Loucy (cell line): ENCODE data around the gene ARHGAP15.

Experiments used
- H2AFZ ChIP-seq: fragments of 200-600 bp; sonication (generic); 2 replicates; pipeline ENCODE4 v1.6.0; 2016; ENCODE audit warnings: antibody characterized with exemption, mild to moderate bottlenecking, low read length, moderate library complexity
- H3F3A ChIP-seq: fragments of 200-600 bp; 2 replicates; pipeline ENCODE4 v1.6.0; 2016; ENCODE audit warnings: antibody characterized with exemption, low read depth, mild to moderate bottlenecking
- H3K27me3 ChIP-seq: fragments of 200-600 bp; sonication (generic); 2 replicates; pipeline ENCODE4 v1.6.1; 2014; ENCODE audit warnings: low read length, mild to moderate bottlenecking; ENCODE audit not compliant: insufficient read depth, poor library complexity, severe bottlenecking
- H3K36me3 ChIP-seq: fragments of 200-600 bp; sonication (generic); 2 replicates; pipeline ENCODE4 v1.6.1; 2016; ENCODE audit warnings: low read length; ENCODE audit not compliant: insufficient read depth
- H3K4me1 ChIP-seq: fragments of 200-600 bp; sonication (generic); 2 replicates; pipeline ENCODE4 v1.5.1; 2014; ENCODE audit warnings: low read length, mild to moderate bottlenecking; ENCODE audit not compliant: insufficient read depth, poor library complexity, severe bottlenecking
- H3K4me2 ChIP-seq: fragments of 200-600 bp; sonication (generic); 2 replicates; pipeline ENCODE4 v1.6.0; 2014; ENCODE audit warnings: antibody characterized with exemption, low read length, low read depth, mild to moderate bottlenecking; ENCODE audit not compliant: poor library complexity, severe bottlenecking
- H3K4me3 ChIP-seq: fragments of 200-600 bp; sonication (generic); 2 replicates; pipeline ENCODE4 v1.5.1; 2014; ENCODE audit warnings: low read length, mild to moderate bottlenecking, mixed read lengths; ENCODE audit not compliant: poor library complexity, severe bottlenecking
- H3K79me2 ChIP-seq: fragments of 200-600 bp; sonication (generic); 2 replicates; pipeline ENCODE4 v1.6.1; 2014; ENCODE audit warnings: low read length; ENCODE audit not compliant: insufficient read depth
- H3K9ac ChIP-seq: fragments of 200-600 bp; sonication (generic); 2 replicates; pipeline ENCODE4 v1.6.0; 2014; ENCODE audit warnings: mild to moderate bottlenecking, low read depth, low read length, moderate library complexity; ENCODE audit not compliant: poor library complexity, severe bottlenecking
- H3K9me2 ChIP-seq: fragments of 200-600 bp; sonication (generic); replicated peaks from 2 replicates; pipeline ENCODE4 v1.6.1; 2016; ENCODE audit warnings: low read depth, low read length, mixed read lengths
- H3K9me3 ChIP-seq: fragments of 200-600 bp; sonication (generic); 2 replicates; pipeline ENCODE4 v1.6.1; 2014; ENCODE audit warnings: mild to moderate bottlenecking, antibody characterized with exemption, low read length, low read depth; ENCODE audit not compliant: insufficient read depth
- H4K20me1 ChIP-seq: fragments of 200-600 bp; sonication (generic); 2 replicates; pipeline ENCODE4 v1.6.0; 2014; ENCODE audit warnings: antibody characterized with exemption, low read length, mild to moderate bottlenecking; ENCODE audit not compliant: insufficient read depth, poor library complexity, severe bottlenecking
- EZH2phosphoT487 ChIP-seq: fragments of 200-600 bp; IDR thresholded peaks from 2 replicates; pipeline ENCODE4 v1.6.1; 2018; ENCODE audit warnings: antibody characterized with exemption, mild to moderate bottlenecking, moderate library complexity, borderline replicate concordance
- TF ChIP-seq, protein P1 (sequence below): fragments of 200-600 bp; sonication (generic); conservative IDR thresholded peaks from 2 replicates; pipeline ENCODE4 v1.5.1; 2014; ENCODE audit warnings: mild to moderate bottlenecking, antibody characterized with exemption, low read length

ARHGAP15 gene

DNA sequence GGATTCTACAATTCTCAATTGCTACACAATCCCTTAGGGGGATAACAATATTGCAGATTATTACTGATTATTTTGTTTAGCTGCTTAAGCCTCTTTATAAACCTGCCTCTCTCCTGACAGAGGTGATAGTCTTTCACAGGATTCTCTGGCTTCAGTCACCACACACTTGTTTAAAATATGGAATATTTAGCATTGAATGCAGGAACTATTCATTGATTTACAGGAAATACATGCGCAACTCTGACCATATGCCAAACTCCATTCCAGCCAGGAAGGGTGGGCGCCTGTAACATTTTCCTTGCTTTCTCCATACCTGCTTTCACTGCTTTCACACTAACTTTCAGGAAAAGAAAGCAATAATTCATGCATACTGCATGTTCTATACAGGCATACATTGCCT, 44.8 kb upstream of the ARHGAP15 start:
- H3K4me2 ChIP-seq = no peak overlapping the region
- no peaks in the 10 kb centered on the region for H3K9me2 ChIP-seq
- peaks cover 10% of the 10 kb centered on the region for H3K4me1 ChIP-seq
- no peak overlapping the region for H3K4me3 ChIP-seq
- 0 out of 2 replicates have a peak overlapping the region, but pooled peaks have one; percentile 4 for H2AFZ ChIP-seq
- H3K36me3 ChIP-seq = no peaks in the 10 kb centered on the region
- no peak for TF ChIP-seq EZH2phosphoT487
- TF ChIP-seq, protein P1, sequence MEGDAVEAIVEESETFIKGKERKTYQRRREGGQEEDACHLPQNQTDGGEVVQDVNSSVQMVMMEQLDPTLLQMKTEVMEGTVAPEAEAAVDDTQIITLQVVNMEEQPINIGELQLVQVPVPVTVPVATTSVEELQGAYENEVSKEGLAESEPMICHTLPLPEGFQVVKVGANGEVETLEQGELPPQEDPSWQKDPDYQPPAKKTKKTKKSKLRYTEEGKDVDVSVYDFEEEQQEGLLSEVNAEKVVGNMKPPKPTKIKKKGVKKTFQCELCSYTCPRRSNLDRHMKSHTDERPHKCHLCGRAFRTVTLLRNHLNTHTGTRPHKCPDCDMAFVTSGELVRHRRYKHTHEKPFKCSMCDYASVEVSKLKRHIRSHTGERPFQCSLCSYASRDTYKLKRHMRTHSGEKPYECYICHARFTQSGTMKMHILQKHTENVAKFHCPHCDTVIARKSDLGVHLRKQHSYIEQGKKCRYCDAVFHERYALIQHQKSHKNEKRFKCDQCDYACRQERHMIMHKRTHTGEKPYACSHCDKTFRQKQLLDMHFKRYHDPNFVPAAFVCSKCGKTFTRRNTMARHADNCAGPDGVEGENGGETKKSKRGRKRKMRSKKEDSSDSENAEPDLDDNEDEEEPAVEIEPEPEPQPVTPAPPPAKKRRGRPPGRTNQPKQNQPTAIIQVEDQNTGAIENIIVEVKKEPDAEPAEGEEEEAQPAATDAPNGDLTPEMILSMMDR = no peak
- no peaks in the 10 kb centered on the region for H3K79me2 ChIP-seq
- no peaks in the 10 kb centered on the region for H3K27me3 ChIP-seq
- no peaks in the 10 kb centered on the region for H3F3A ChIP-seq
- H4K20me1 ChIP-seq = no peaks in the 10 kb centered on the region
- H3K9me3 ChIP-seq = no peaks in the 10 kb centered on the region
- H3K9ac ChIP-seq = no peak overlapping the region

DNA sequence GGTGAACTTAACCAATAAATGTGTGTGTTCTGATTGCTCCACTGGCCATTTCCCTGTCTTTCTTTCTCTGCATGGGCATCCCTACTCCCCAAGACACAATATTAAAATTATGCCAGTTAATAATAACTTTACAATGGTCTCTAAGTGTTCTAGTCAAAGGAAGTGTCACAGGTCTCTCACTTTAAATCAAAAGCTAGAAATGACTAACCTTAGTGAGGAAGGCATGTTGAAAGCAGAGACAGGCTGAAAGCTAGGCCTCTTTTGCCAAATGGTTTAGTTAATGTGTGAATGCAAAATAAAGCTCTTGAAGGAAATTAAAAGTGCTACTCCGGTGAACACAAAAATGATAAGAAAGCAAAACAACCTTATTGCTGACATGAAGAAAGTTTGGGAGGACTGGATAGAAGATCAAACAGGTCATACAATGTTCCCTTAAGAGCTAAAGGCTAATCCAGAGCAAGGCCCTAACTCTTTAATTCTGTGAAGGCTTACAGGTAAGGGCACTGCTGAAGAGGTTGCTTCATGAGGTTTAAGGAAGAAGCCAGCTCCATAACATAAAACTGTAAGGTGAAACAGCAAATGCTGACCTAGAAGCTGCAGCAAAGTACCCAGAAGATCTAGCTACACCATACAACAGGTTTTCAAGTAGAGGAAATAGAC, 44.0 kb upstream of the ARHGAP15 start:
- Histone ChIP-seq H3K9me2 (no peaks in the 10 kb centered on the region), H3K27me3 (no peaks in the 10 kb centered on the region), H3K4me1 (peaks cover 10% of the 10 kb centered on the region), H4K20me1 (no peaks in the 10 kb centered on the region), H3F3A (no peaks in the 10 kb centered on the region), H3K9ac (no peak overlapping the region), H3K4me3 (no peak overlapping the region), H3K36me3 (no peaks in the 10 kb centered on the region), H3K9me3 (no peaks in the 10 kb centered on the region), H3K79me2 (no peaks in the 10 kb centered on the region), H2AFZ (0 out of 2 replicates have a peak overlapping the region, but pooled peaks have one; percentile 32), H3K4me2 (no peak overlapping the region)
- TF ChIP-seq, protein P1 = no peak
- no peak for TF ChIP-seq EZH2phosphoT487

DNA sequence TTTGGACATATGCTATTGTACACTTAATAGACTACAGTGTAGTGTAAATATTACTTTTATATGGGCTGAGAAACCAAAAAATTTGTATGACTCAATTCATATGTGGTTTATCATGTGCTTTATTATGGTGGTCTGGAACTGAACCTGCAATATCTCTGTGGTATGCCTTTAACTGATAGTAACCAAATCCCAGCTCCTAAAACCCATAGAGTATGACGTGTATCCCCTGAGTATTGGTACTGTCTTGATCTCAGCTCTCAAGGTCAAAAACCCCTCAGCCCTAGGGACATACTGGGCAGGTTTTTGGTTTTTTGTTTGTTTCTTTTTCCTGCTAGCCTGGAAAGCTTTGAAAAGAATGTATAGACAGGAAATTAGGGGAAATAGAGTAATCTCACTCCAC, 42.2 kb upstream of the ARHGAP15 start:
- no peaks in the 10 kb centered on the region for H3K9me3 ChIP-seq
- no peak overlapping the region for H2AFZ ChIP-seq
- no peak overlapping the region for H3K4me2 ChIP-seq
- H3K9me2 ChIP-seq = no peaks in the 10 kb centered on the region
- H3F3A ChIP-seq = no peaks in the 10 kb centered on the region
- TF ChIP-seq, protein P1 = no peak
- no peak for TF ChIP-seq EZH2phosphoT487
- no peaks in the 10 kb centered on the region for H3K36me3 ChIP-seq
- no peak overlapping the region for H3K4me3 ChIP-seq
- no peaks in the 10 kb centered on the region for H4K20me1 ChIP-seq
- no peaks in the 10 kb centered on the region for H3K27me3 ChIP-seq
- H3K79me2 ChIP-seq = no peaks in the 10 kb centered on the region
- peaks cover 10% of the 10 kb centered on the region for H3K4me1 ChIP-seq
- no peak overlapping the region for H3K9ac ChIP-seq
